ENCODE measurements around the gene CD200R1. TPM values are rescaled to one million over a fixed set of nuclear protein-coding genes. Genes with fewer than 3 reads are reported as not detected.

The CD200R1 gene
- total and polyA plus RNA-seq, 2 of the 13 experiments (the other 11 are each of a cell fraction or from before 2014, with no cell fraction given) = 0.04 TPM; not detected in 1

- TF ChIP-seq NFAT5 (CRISPR knock-in tag; IDR thresholded peaks at IDR 0.05) = no peak
- no peak for TF ChIP-seq ZNF337 (CRISPR knock-in tag; IDR thresholded peaks at IDR 0.05; ENCODE audit: borderline replicate concordance, low read depth)
- TF ChIP-seq SSRP1 (CRISPR knock-in tag; IDR thresholded peaks at IDR 0.05) = no peak
- no peak for TF ChIP-seq AGO2 (optimal IDR thresholded peaks at IDR 0.05; ENCODE audit: low read depth, low read length)
- no peak for TF ChIP-seq RXRA (CRISPR knock-in tag; IDR thresholded peaks at IDR 0.05)
These were observed 27.8 kb upstream of the CD200R1 start (continued) for GRCh38 chr3:113002679-113003078.

GRCh38 chr3:113002037-113002436, 27.1 kb upstream of the CD200R1 start:
- intact Hi-C loops (cut with micrococcal nuclease; ENCODE audit: unreplicated experiment) (no loop called here), in situ Hi-C loops (cut with HindIII; ENCODE audit: extremely low pct_ligation_motif_present, low pct_unique_long_range_greater_than_20kb) (no loop called here)
- Histone ChIP-seq H3K9me3 (ENCODE audit: low read length) (no peaks in the 10 kb centered on the region), H3K4me2 (ENCODE audit: low read depth, low read length) (no peak overlapping the region), H3K27me3 (ENCODE audit: control insufficient read depth in 1 of 2, insufficient read depth in 2 of 2, low read length in 2 of 2) (no peaks in the 10 kb centered on the region), H3K9ac (ENCODE audit: insufficient read depth, low read depth, low read length) (no peak overlapping the region), H3K4me3 (replicated peaks in 1 of 3; ENCODE audit: insufficient read depth in 1 of 3, low read depth in 2 of 3, low read length in 3 of 3) (no peak overlapping the region), H3K79me2 (ENCODE audit: insufficient read depth, low read length) (no peaks in the 10 kb centered on the region), H2AFZ (ENCODE audit: low read length) (no peak overlapping the region), H3K36me3 (replicated peaks in 1 of 2; ENCODE audit: control insufficient read depth in 1 of 2, insufficient read depth in 2 of 2, low read length in 2 of 2) (peaks cover 16 to 57% of the 10 kb centered on the region in 2 experiments), H3K27ac (ENCODE audit: extremely low read length, insufficient read depth, low read length) (no peak overlapping the region), H3K4me1 (ENCODE audit: insufficient read depth, low read length) (no peaks in the 10 kb centered on the region), H4K20me1 (ENCODE audit: insufficient read depth, low read length) (no peaks in the 10 kb centered on the region)
- ChIA-PET POLR2A (interaction anchor here (1.7 kb wide), 1 partner anchor 17 kb away, joined by 5 read pairs; a partner anchor contains a TSS), CTCF (ENCODE audit: low intra/inter-chr PET ratio, low total read pairs) (no interaction called here)
- no peak for DNase-seq (ENCODE audit: low spot score)
- no TSS peak for BruUV-seq (replicated peaks)
- no peak for FAIRE-seq
- no peak for ATAC-seq
- TF ChIP-seq REXO4 (CRISPR knock-in tag; IDR thresholded peaks at IDR 0.05; ENCODE audit: borderline replicate concordance) = no peak
- TF ChIP-seq GPN1 (CRISPR knock-in tag; IDR thresholded peaks at IDR 0.05; ENCODE audit: borderline replicate concordance) = no peak
- no peak for TF ChIP-seq YEATS4 (CRISPR knock-in tag; IDR thresholded peaks at IDR 0.05; ENCODE audit: borderline replicate concordance)
- no peak for TF ChIP-seq PPARG (CRISPR knock-in tag; conservative IDR thresholded peaks at IDR 0.05)
- TF ChIP-seq SUZ12 (IDR thresholded peaks at IDR 0.05; ENCODE audit: low read depth, low read length) = no peak
- TF ChIP-seq ZEB1 (IDR thresholded peaks at IDR 0.05; ENCODE audit: insufficient replicate concordance, low read depth) = no peak
- no peak for TF ChIP-seq ZNF776 (CRISPR knock-in tag; IDR thresholded peaks at IDR 0.05)
- TF ChIP-seq ZNF710 (CRISPR knock-in tag; IDR thresholded peaks at IDR 0.05; ENCODE audit: borderline replicate concordance) = no peak

Measured in HepG2 (cell line).